NCI-H526 (cell line): Measurements from ENCODE around the gene XRCC3.

Source experiments
- DNase-seq, 2 experiments: peaks; one replicate each; lab custom pipeline; 2025; lab: John Stamatoyannopoulos, UW

The XRCC3 gene

DNA sequence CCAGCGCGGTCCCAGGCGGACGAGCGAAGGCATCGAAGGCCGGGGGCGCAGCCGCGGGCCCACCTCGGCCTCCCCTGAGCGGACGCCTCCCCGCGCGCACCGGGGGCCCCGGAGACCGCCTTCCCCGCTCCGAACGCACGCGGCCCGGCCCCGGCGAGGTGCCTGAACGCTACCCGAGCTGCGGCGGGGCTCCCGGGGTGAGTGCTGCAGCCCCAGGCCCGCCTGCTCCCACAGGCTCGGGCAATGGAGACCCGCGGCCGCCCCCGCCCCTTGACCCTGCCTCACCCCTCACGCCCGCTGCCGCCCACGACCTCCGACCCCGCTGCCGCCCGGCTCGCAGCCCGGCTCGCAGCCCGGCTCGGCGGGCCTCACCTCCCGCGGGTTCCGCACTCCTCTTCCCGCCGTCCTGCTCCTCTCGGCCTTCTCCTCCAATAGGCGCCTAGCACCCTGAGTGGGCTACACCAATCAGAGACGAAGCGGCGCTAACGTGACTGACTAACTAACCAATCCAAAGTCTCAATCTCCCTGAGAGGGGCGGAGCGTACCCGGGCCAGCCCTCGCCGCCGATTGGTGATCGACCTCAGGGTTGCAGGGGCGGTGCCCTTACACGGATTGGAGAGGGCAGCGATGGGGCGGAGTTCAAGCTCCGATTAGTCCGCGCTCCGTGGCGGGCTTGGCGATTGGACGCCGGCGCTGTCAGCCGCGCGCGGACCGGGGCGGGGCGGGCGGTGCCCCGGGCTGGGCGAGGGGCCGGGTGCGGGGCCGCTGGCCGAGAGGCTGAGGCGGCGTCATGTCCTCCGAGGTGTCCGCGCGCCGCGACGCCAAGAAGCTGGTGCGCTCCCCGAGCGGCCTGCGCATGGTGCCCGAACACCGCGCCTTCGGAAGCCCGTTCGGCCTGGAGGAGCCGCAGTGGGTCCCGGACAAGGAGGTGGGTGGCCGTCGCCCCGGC, at the start of gene XRCC3, which contains the start of gene ZFYVE21:
Gene XRCC3 (minus strand): TSS at position 400 of the 949 bp plus-strand sequence. CDS start 4,364 bp downstream, outside the sequence.
Gene ZFYVE21 (plus strand): TSS at position 759 of the 949 bp plus-strand sequence. CDS start 32 bp downstream, at position 791.
- peak; percentile 99 for DNase-seq

GRCh38 chr14:103763730-103764488, 48.7 kb upstream of the XRCC3 start:
- no peak for DNase-seq

DNA sequence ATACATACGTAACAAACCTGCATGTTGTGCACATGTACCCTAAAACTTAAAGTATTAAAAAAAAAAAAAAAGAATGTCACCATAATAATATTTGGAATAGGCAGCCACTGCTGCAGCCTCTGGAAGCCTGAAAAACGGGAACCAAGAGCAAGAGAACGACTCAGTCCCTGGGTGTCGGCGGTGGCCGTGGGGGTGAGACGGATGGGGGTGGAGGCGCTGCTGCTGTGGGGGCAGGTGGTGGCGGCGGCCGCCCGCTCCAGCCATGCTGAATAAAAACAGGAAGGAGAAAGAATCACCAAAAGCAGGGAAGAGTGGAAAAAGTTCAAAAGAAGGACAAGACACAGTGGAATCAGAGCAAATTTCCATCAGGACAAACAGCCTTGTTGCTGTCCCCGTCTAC, 47.3 kb upstream of the XRCC3 start:
- DNase-seq: no peak

- no peak for DNase-seq
Measured at GRCh38 chr14:103762036-103762435, 46.8 kb upstream of the XRCC3 start.

GRCh38 chr14:103758059-103758776, 43.0 kb upstream of the XRCC3 start:
- DNase-seq: no peak

DNA sequence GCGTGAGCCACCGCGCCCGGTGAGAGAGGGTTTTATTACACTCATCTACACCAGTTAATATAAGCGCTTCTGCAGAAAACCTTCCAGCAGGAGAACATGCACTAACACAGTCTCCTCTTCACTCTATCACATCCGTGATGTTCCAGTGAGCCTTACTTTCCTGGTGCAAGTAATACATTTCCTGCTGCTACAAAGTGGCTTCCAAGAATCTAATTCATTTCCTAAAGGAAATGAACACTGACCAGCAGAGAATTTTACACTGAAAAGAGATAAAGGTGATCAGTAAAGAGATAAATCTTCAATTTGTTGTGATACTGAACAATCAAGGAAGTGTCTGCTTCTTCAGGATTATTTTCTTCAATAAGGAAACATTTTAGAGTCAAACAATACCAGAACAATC, 39.8 kb upstream of the XRCC3 start:
- no peak for DNase-seq

DNA sequence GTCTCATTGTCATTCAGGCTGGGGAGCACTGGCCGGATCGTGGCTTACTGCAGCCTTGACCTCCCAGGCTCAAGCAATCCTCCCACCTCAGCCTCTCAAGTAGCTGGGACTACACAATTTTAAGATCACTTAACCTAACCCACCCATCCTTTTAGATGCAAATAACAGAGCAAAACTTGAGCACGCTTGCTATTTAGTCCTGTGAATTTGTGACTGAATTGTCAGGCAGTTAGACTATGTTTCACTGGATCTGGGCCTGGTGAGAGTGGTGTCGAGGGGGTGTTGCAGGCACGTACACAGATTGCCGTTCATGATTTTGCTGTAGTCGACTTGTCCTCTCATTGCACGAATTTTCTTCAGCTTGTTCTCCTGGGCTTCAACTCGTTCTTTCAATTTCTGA, 38.5 kb upstream of the XRCC3 start:
- DNase-seq: no peak

DNA sequence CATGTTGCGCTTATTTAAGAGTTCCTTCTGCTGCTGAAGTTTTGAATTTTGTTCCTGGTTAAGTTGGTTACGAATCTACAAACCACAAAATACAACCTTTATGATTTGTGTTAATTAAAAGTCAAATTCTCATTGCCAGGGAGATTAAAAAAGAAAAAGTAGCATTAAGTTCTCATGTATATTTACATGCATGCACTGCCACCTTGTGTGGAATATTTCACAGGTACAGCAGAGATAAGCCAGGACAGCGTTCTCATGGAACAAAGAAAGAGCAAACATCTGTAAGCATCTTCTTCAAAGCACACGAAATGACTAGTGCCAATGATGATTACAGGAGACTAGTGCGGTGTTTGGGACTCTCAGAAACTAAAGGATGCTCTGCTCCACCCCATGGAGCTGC, 34.6 kb upstream of the XRCC3 start:
- DNase-seq: no peak

DNA sequence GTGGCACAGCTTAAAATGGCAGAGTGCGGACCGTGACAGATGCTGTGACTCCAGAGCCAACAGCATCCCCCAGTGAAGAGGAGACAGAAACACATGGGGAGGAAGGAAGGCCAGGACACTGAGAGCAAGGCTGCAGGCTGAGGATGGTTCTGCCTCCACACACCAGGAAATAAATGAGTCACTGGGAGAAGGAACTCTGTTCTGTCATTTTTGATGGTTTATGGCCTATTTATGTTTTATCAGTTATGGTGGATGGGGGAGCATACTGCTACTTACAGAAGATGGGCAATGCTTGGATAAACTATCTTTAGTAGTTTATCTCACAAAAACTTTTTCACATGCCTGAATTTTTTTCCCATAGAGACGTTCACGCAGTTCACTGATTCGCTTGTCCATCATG, 34.2 kb upstream of the XRCC3 start:
- DNase-seq: no peak

DNA sequence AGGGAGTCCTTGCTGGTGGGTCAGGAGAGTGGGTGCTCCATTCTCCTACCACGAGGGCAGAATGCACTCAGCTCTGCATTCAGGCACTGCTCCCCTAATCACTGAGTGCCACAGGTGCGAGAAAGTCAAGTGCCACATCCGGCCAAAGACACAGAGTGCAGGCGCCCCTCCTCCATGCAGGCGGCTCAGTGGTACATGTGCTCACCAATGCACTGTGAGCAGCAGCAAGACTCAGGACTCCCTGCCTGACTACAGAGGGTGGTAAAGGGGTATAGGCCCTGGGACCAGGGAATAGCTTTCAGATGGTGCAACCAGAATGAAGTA, 33.2 kb upstream of the XRCC3 start:
- no peak for DNase-seq

- no peak for DNase-seq
Measured at GRCh38 chr14:103746701-103747100, 31.4 kb upstream of the XRCC3 start.

DNA sequence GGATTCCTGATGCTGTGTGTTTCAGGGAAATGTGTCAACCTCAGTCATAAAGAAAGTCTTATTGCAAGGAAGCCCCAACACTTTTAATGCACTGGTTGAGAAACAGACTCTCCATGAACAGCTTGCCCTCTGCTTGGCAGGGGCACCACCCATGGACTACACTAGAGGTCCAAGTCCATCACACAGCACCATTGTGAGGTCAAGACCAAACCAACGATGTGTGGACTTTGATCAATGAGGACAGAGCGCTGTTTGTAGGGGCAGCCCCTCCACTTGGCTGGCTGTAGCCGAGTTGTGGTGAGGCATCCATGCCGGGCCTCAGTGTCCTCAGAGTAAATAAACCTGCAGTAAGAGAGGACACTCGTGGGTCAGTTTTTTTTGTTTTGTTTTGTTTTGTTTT, 30.2 kb upstream of the XRCC3 start:
- DNase-seq: no peak

- no peak for DNase-seq
Measured at GRCh38 chr14:103744621-103745395, 29.6 kb upstream of the XRCC3 start.

DNA sequence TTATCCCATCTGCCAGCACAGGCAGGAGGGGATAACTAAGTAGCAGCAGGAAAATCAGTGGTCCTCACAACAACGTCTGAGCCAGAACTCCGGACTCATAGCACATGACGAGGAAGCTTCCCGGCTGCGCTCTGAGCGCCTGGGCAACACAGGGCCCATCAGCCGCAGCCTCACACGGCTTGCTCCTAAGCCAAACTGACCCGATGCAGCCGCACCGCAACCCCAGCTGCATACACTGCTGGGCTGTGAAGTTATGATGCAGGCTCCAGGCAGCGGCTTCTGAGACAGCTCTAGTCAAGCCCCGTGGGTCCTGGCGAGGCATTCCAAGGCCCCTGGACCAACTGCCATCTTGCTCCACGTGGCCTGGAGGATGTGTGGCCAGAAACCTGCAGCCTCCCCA, 28.4 kb upstream of the XRCC3 start:
- no peak for DNase-seq

GRCh38 chr14:103742499-103743255, 27.4 kb upstream of the XRCC3 start:
- no peak for DNase-seq

GRCh38 chr14:103741876-103742275, 26.6 kb upstream of the XRCC3 start:
- DNase-seq: no peak

DNA sequence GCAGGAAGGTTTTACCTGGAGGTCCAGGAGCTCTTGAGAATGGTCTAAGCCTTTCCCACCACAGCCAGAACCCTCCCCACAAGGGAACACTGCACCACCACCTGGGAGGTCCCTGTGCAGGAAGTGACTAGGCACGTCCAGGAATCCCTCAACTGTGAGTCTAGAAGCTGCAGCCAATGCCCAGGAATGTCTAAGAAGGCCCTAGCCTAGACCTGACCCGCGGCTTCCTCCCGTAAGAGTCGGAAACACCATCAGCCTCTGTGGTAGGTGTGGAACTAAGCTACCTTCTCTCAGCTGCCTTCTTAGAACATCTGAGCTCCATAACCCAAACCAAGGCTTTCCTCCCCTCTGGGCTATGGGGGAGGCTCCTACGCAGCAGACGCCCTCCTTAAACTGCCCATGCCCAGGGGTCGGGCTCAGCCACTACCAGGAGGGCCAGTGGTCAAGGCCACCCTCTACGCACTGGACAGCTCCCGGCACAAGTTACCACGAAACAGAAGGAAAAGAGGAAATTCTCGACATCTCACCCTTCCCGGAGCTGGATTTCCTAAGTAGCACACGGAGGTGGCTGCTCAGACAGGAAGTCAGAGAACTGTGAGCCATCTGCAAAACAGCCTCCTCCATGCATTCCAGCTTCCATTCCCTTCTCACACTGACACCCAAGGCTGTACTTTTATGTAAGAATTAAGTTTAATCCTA, 25.9 kb upstream of the XRCC3 start:
- no peak for DNase-seq

DNA sequence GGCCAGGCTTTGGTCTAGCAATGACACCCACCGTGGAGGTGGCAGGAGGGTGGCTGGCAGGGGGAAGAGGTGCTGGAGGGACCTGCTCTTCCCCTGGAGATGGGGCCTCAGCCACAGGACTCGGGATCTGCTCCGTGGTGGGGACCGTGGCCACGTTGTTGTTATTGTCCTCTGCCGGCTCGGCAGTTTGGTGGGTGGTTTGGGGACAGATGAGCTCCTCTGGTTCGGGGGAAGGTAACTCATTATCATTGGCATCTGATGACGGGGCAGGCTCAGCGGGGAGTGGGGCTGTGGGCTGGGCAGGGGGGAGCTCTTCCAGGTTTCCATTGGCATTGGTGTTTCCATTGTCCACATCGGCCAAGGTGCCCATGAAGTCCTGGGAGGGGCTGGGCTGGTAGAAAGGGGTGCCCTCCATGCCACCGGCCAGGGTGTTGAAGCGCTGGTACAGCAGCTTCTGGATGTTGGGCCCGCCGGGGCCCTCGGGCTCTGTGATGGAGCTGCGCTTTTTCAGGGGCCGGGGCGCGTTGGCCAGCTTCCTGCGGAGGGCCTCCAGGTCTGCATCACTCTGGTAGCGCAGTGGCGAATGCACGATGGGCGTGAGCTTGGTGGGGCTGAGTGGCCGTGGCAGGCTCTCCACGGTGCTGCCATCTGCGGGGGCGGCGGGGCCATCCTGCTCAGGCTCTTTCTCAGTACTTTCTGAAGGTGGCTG, 24.7 kb upstream of the XRCC3 start:
- no peak for DNase-seq

DNA sequence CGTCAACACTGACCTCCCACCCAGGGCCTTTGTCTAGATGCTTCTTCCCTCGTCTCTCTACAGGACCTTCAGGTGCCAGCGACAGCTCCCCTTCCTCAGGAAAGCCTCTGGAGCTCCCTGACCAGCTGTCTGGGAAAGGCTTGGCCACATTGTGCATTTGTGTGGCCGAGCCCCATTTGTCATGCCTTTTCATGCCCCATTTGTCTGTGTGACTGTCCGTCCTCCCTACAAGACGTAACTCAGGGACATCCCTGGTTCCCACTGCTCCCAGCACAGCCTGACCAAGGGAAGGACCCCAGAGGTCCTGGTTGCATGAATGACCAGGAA, 24.2 kb upstream of the XRCC3 start:
- no peak for DNase-seq
